OCI-LY7 (cell line): ENCODE data around the gene CFAP73. TPM values are rescaled to one million over a fixed set of nuclear protein-coding genes. Genes with fewer than 3 reads are reported as not detected.
"Not testable (repeated sequence)": the region's sequence is repeated elsewhere in the genome, so short reads cannot be mapped to it uniquely, and the experiment has no call there.

Experiments used
- BruUV-seq: library from RNA; stranded (reverse); fragments of 400-500 nt; replicated peaks from 2 replicates; lab custom pipeline; 2021; lab: Mats Ljungman, UMichigan
- CTCF ChIA-PET: fragments of 300-600 bp; sonication (Branson Sonifier 250); formaldehyde crosslinking; loops from one replicate; lab custom pipeline; 2022; ENCODE audit warnings: antibody characterized with exemption; ENCODE audit not compliant: unreplicated experiment; lab: Charles Lee
- POLR2A ChIA-PET: fragments of 300-600 bp; sonication (Branson Sonifier 250); formaldehyde crosslinking; loops from one replicate; lab custom pipeline; 2022; ENCODE audit warnings: antibody characterized with exemption; lab: Charles Lee
- DNase-seq: peaks from one replicate; pipeline ENCODE4 v3.0.0-alpha.2; 2015; ENCODE audit warnings: low spot score
- H2AFZ ChIP-seq: fragments of 200-600 bp; sonication (generic), shearing (Covaris generic); 2 replicates; pipeline ENCODE4 v1.6.1; 2014; ENCODE audit warnings: mild to moderate bottlenecking, antibody characterized with exemption, low read length, moderate library complexity
- H3K27ac ChIP-seq: fragments of 200-600 bp; sonication (generic); 2 replicates; pipeline ENCODE4 v1.5.1; 2014; ENCODE audit warnings: mixed run types, low read depth, mild to moderate bottlenecking, moderate library complexity, low read length, inconsistent platforms; ENCODE audit not compliant: poor library complexity, severe bottlenecking
- H3K36me3 ChIP-seq: fragments of 200-600 bp; sonication (generic); 2 replicates; pipeline ENCODE4 v1.6.1; 2014; ENCODE audit warnings: mild to moderate bottlenecking, antibody characterized with exemption, low read length, moderate library complexity, mixed read lengths; ENCODE audit not compliant: insufficient read depth
- H3K4me1 ChIP-seq: fragments of 200-600 bp; sonication (generic); 2 replicates; pipeline ENCODE4 v1.5.1; 2014; ENCODE audit warnings: mild to moderate bottlenecking, low read length; ENCODE audit not compliant: insufficient read depth, poor library complexity, severe bottlenecking
- H3K4me2 ChIP-seq: fragments of 200-600 bp; sonication (generic); 2 replicates; pipeline ENCODE4 v1.6.1; 2014; ENCODE audit warnings: mild to moderate bottlenecking, low read length
- H3K4me3 ChIP-seq: fragments of 200-600 bp; sonication (generic); 2 replicates; pipeline ENCODE4 v1.5.1; 2014; ENCODE audit warnings: mild to moderate bottlenecking, low read depth, low read length; ENCODE audit not compliant: poor library complexity, severe bottlenecking
- H3K79me2 ChIP-seq: fragments of 200-600 bp; sonication (generic); 2 replicates; pipeline ENCODE4 v1.6.1; 2016; ENCODE audit warnings: low read depth, mild to moderate bottlenecking, low read length, moderate library complexity, mixed read lengths; ENCODE audit not compliant: insufficient read depth
- H3K9me2 ChIP-seq: fragments of 200-600 bp; sonication (generic); 2 replicates; pipeline ENCODE4 v1.6.1; 2016; ENCODE audit warnings: mild to moderate bottlenecking, low read length, mixed read lengths; ENCODE audit not compliant: insufficient read depth
- H3K9me3 ChIP-seq: fragments of 200-600 bp; sonication (generic); 2 replicates; pipeline ENCODE4 v1.6.1; 2014; ENCODE audit warnings: mild to moderate bottlenecking, mixed run types, low read length, mixed read lengths
- H4K20me1 ChIP-seq: fragments of 200-600 bp; sonication (generic); 2 replicates; pipeline ENCODE4 v1.6.1; 2014; ENCODE audit warnings: mild to moderate bottlenecking, antibody characterized with exemption, low read length, moderate library complexity, mixed read lengths; ENCODE audit not compliant: insufficient read depth
- EZH2phosphoT487 ChIP-seq: fragments of 200-600 bp; sonication (generic); IDR thresholded peaks from 2 replicates; pipeline ENCODE4 v1.6.1; 2018; ENCODE audit warnings: low read depth, borderline replicate concordance, mild to moderate bottlenecking, mixed run types, antibody characterized with exemption, low read length, moderate library complexity, mixed read lengths
- intact Hi-C: fragments of 100-400 bp; cut with micrococcal nuclease; formaldehyde crosslinking; loops from one replicate; pipeline ENCODE4 v1.10.0; 2022; ENCODE audit not compliant: unreplicated experiment
- total RNA-seq, 2 experiments: library from RNA; depleted of rRNA in 1 of 2; stranded (reverse); fragments of >200 nt in 1 of 2; shearing (Covaris generic) in 1 of 2; gene quantifications; 2 replicates each; pipeline ENCODE4 v1.2.3, GENCODE V29; 2014 to 2022
- TF ChIP-seq, protein P1 (sequence below): fragments of 200-600 bp; sonication (generic); conservative IDR thresholded peaks from 2 replicates; pipeline ENCODE4 v1.5.1; 2014; ENCODE audit warnings: mild to moderate bottlenecking, antibody characterized with exemption, low read length, moderate library complexity, mixed read lengths

CFAP73 gene
- total RNA-seq, 2 experiments from 2014 or later, result 26.9 to 37.4 TPM

DNA sequence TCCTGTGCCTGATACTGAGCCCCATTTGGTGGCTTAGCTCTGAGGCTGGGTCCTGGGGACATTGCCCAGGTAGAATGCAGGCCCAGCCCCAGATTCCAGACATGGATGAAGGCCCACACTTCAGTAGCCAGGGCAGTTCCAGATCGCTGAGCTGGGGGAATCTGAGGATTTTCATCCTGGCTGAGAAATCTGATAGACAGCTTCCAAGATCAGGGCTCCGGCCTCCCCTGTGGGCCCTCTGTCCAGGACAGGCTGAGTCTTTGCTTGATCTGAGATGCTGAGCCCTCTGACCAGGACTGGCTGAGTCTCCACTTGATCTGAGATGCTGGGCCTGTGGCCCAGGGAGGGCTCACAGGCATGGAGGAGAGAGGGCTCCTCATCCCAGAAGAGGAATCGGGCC is 10.7 kb upstream of the CFAP73 start:
- peaks cover 64% of the 10 kb centered on the region for H3K4me1 ChIP-seq
- no TSS peak for BruUV-seq
- intact Hi-C loops, result no loop called here
- no peak for TF ChIP-seq EZH2phosphoT487
- TF ChIP-seq, protein P1, sequence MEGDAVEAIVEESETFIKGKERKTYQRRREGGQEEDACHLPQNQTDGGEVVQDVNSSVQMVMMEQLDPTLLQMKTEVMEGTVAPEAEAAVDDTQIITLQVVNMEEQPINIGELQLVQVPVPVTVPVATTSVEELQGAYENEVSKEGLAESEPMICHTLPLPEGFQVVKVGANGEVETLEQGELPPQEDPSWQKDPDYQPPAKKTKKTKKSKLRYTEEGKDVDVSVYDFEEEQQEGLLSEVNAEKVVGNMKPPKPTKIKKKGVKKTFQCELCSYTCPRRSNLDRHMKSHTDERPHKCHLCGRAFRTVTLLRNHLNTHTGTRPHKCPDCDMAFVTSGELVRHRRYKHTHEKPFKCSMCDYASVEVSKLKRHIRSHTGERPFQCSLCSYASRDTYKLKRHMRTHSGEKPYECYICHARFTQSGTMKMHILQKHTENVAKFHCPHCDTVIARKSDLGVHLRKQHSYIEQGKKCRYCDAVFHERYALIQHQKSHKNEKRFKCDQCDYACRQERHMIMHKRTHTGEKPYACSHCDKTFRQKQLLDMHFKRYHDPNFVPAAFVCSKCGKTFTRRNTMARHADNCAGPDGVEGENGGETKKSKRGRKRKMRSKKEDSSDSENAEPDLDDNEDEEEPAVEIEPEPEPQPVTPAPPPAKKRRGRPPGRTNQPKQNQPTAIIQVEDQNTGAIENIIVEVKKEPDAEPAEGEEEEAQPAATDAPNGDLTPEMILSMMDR, result no peak
- POLR2A ChIA-PET, result interaction anchor here (0.9 to 2.1 kb wide), 3 partner anchors 13 to 34 kb away, joined by 3 to 5 read pairs (median 5); no protein-coding TSS in a partner anchor
- peaks cover 16% of the 10 kb centered on the region for H3K36me3 ChIP-seq
- CTCF ChIA-PET, result interaction anchor here (0.7 to 1.5 kb wide), 2 partner anchors 14 to 15 kb away, joined by 3 read pairs; no protein-coding TSS in a partner anchor
- H2AFZ ChIP-seq, result no peak overlapping the region
- H3K9me3 ChIP-seq, result no peaks in the 10 kb centered on the region
- H4K20me1 ChIP-seq, result 0 out of 2 replicates have a peak, but pooled peaks cover 1% of the 10 kb centered on the region
- H3K9me2 ChIP-seq, result no peaks in the 10 kb centered on the region
- DNase-seq, result no peak
- peaks cover 16% of the 10 kb centered on the region for H3K79me2 ChIP-seq
- H3K4me3 ChIP-seq, result no peak overlapping the region
- peak overlapping the region; percentile 30 for H3K27ac ChIP-seq
- H3K4me2 ChIP-seq, result no peak overlapping the region

DNA sequence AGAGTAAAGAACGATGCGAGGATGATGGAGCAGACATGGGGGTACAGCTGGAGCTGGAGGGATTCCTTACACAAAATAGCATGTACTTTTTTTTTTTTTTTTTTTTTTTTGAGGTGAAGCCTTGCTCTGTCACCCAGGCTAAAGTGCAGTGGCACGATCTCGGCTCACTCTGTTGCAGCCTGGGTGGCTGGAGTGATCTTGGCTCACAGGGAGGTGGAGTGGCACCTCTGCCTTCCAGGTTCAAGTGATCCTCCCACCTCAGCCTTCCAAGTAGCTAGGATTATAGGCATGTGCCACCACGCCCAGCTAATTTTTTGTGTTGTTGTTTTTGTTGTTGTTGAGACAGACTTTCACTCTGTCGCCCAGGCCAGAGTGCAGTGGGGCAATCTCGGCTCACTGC is 8.8 kb upstream of the CFAP73 start:
- Histone ChIP-seq H3K36me3 (no peaks in the 10 kb centered on the region), H3K9me3 (no peaks in the 10 kb centered on the region), H3K4me3 (peak overlapping the region; percentile 57), H3K9me2 (no peaks in the 10 kb centered on the region), H3K79me2 (no peaks in the 10 kb centered on the region), H3K4me2 (peak overlapping the region; percentile 84), H4K20me1 (no peaks in the 10 kb centered on the region), H2AFZ (peak overlapping the region; percentile 74; the same call in 1 of the 2 replicates), H3K27ac (peak overlapping the region; percentile 39), H3K4me1 (peaks cover 72% of the 10 kb centered on the region)
- intact Hi-C loops, result no loop called here
- no peak for DNase-seq
- POLR2A ChIA-PET, result interaction anchor here (0.8 to 2.2 kb wide), 4 partner anchors 12 to 44 kb away, joined by 3 to 5 read pairs (median 4); partner anchors contain the start of genes DDX54 and RITA1
- CTCF ChIA-PET, result interaction anchor here (1.4 kb wide), 1 partner anchor 10 kb away, joined by 3 read pairs; no protein-coding TSS in a partner anchor
- no peak for TF ChIP-seq EZH2phosphoT487
- TF ChIP-seq, protein P1, result no peak
- no TSS peak for BruUV-seq

DNA sequence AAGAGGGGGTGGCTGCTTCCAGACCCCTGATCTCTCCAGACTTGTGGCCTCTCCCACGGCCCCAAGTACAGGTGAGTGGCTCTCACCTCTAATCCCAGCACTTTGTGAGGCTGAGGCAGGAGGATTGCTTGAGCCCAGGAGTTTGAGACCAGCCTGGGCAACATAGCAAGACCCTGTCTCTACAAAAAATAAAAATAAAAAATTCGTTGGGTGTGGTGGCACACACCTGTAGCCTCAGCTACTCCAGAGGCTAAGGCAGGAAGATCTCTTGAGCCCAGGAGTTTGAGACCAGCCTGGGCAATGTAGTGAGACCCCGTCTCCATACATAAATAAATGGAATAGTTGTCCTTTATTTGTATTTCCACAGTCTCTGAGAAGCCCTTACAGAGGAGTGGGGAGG is 7.8 kb upstream of the CFAP73 start:
- H3K4me3 ChIP-seq, H3K36me3 ChIP-seq, H3K79me2 ChIP-seq, CTCF ChIA-PET, intact Hi-C loops, H4K20me1 ChIP-seq, H3K9me2 ChIP-seq, H3K9me3 ChIP-seq, DNase-seq, BruUV-seq: not testable (repeated sequence)
- POLR2A ChIA-PET, result interaction anchor here (1.1 kb wide), 1 partner anchor 12 kb away, joined by 3 read pairs; no protein-coding TSS in a partner anchor
- Histone ChIP-seq H3K4me1 (peaks cover 68% of the 10 kb centered on the region), H3K4me2 (peak overlapping the region; percentile 84), H2AFZ (peak overlapping the region; percentile 82; the same call in 1 of the 2 replicates), H3K27ac (peak overlapping the region; percentile 39)
